ENCODE measurements around the gene MCM3.

The MCM3 gene

DNA sequence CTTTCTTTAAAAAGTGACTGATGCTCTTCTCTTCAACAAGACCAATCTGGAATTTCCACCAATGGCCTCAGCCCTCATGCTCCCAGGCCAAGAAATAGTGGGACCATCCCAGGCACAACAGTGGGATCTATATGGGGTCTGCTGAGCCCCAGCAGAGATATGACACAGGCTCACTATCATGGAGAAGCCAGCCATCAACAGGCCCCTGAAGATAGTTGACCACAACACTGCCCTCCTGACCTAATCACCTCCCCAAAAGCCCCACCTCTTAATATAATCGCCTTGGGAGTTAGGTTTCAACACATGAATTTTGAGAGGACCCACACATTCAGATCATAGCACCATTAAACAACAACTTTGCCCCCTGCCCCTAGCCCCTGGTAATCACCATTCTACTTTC is 16.8 kb upstream of the MCM3 start:
- no peak for DNase-seq (ENCODE audit: low spot score)

DNA sequence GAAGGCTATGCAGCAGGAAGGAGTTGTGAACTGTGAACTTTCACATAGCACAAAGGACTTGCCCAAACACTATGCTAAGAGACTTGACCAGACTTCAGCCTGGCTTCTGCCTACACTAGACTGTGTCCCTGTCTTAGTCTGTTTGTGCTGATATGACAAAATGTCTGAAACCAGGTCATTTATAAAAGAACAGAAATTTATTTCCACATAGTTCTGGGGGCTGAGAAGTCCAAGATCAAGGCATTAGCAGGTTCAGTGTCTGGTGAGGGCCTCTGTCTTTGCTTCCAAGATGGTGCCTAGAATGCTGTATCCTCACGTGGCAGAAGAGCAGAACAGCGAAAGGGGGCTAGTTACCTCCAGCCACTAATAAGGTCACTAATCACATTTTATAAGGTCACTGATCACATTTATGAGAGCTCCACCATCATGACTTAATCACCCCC is 16.0 kb upstream of the MCM3 start:
- DNase-seq (ENCODE audit: low spot score): no peak

GRCh38 chr6:52299653-52300052 is 15.1 kb upstream of the MCM3 start:
- DNase-seq (ENCODE audit: low spot score): no peak

GRCh38 chr6:52297433-52297832 is 12.9 kb upstream of the MCM3 start:
- no peak for DNase-seq (ENCODE audit: low spot score)

GRCh38 chr6:52293067-52293466 is 8.5 kb upstream of the MCM3 start:
- no peak for DNase-seq (ENCODE audit: low spot score)

DNA sequence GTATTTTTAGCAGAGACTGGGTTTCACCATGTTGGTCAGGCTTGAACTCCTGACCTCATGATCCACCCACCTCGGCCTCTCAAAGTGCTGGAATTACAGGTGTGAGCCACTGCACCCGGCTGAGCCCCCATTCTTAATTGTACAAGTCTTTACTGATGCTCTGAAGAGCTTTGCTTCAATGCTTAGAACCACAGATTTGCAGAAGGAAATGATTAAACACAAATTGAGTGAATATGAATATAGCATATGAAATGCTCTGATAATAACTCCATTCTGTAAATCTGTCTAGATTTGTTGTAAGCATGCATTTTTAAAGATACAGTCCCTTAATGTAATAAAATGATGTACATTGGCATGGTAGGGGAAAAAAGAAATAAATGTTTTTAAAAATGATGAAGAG is 4.3 kb upstream of the MCM3 start:
- no peak for DNase-seq (ENCODE audit: low spot score)

DNA sequence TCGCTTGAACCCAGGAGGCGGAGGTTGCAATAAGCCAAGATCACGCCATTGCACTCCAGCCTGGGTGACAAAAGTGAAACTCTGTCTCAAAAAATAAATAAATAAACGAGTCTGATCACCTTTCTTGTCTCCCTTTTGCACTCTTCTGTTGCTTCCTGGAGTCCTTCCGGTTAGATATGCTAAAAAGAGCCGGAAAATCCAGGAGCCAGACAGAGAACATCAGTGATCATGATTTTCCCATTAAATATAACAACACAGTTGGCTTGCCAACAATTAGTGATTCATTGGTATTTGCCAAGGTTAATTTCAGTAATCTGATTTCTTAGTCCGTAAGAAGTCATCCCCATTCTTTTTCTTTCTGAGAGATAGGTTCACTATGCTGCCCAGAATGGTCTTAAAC is 3.7 kb upstream of the MCM3 start:
- no peak for DNase-seq (ENCODE audit: low spot score)

DNA sequence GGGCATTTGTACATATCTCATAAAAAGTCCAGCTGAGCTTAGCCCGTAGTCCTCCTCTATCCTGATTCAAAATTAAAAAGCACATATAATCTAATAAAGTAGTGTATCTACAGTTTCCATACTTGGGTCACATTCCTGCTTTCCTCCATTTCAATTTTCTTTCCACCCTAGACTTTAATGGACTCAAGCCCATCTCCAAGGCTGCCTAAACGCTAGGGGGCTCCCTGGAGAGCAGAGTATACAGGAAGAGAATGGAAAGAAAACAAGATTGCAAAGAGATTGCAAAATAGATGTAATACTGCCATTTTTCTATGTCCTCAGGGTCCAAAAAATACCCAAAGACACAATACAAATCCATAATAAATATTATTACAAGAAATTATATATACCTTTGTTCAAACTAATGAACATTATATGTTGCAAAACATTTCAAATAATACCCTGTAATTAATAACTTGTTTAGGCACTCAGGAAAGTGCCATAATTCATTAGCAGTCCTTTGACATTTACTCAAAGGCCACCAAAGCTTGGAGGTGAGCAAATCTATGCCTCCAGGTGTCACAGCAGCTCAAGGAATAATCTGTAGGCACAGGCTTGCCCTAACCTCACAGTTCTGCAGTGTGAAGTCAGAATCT is 2.4 kb upstream of the MCM3 start:
- peak; percentile 57 for DNase-seq (ENCODE audit: low spot score)

GRCh38 chr6:52285177-52286068 is 881 bp upstream of the MCM3 start:
- no peak for DNase-seq (ENCODE audit: low spot score)

GRCh38 chr6:52284131-52284459 is 447 bp downstream of the MCM3 start:
- DNase-seq (ENCODE audit: low spot score): peak; percentile 70

DNA sequence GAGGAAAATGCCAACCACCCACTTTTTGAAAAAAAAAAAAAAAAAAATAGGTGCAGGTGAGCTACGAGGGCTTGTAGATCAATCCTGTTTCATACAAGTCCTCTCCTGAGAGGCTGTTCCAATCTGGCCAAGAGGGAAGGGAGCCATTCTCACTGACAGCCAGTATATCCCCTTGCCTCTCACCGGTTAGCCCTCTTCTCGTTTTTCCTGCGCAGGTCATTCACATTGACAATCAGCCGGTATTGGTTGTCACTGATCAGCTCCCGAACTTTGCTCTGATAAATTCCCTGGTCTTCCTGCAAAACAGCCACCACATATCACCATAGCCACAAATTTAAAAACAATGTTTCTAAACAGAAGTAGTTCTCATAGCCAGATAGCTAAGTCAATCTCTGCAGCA is 1.4 kb downstream of the MCM3 start:
- DNase-seq (ENCODE audit: low spot score): no peak

DNA sequence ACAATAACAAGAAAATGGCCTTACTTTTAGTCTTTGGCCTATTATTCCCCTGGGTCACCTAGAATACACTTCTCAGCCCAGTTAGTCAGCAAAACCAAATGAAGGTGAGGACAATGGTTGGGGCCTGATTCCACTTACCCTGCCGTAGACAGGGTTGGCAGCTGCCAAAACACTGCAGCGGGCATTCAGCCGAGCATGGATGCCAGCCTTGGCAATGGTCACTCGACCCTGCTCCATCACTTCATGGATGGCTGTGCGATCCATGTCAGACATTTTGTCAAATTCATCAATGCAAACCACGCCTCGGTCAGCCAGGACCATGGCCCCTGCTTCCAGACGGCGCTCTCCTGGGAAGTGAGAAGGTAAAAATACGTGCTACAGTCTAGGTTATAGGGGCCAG is 8.4 kb downstream of the MCM3 start:
- no peak for DNase-seq (ENCODE audit: low spot score)

DNA sequence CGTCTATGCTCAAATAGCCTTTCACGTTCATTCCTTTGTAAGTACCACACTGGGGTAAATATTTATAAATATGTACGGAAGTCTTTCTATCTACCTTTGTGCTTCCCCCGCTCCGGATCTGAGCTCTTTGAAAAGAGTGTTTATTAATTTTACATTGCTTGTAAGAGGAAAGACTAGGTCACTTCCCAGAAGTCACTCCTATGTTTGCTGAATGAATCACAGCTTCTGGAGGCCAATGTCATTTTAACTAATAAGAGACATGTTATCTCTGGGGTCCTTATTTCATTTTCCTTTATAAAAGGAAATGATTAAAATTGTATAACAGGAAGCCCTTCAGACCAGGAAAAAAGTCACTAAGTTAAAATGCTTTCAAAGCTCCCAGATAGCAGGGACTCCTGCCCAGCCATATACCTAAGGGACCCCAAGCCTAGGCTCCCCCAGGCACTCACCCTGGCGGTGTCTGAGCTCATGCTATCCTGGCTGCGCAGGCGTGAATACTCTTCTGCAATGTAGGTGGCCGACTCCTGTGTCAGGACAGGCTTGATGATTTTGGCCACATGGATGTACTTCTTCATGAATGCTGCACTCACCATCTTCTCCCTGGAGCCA is 12.6 kb downstream of the MCM3 start:
- DNase-seq (ENCODE audit: low spot score): no peak

GRCh38 chr6:52263709-52264540 is 20.6 kb downstream of the MCM3 start:
- peak; percentile 67 for DNase-seq (ENCODE audit: low spot score)

DNA sequence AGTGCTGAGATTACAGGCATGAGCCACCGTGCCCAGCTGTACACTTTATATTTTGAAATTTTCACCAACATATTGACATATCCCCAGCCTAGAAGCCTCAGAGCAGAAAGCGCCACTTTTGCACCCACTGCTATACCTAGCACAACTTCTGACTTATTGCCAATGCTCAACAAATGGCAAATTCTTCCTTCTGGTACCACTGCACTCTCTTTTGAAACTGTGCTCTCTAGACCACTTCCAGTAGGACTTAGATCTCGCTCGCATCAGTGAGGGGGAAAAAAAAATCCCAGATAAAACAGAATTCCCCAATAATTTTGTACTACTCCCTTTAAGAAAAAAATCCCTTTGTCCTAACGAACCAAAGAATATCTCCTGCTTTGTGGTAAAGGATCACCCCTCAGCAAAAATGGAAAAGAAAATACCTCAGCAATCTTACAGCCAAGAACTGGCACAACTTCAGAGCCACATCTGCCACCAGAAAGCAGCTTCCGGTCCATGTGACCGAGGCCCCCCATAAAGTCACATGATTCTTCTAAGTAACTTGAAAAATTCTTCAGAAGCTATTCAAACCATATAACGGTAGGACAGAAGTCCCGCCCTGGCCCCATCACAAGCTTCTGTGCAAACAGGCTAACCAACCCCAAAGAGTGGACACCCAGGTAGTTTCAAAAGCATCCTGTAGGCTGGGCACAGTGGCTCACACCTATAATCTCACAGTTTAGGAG is 21.8 kb downstream of the MCM3 start:
- DNase-seq (ENCODE audit: low spot score): no peak

GRCh38 chr6:52261229-52261628 is 23.3 kb downstream of the MCM3 start:
- no peak for DNase-seq (ENCODE audit: low spot score)

DNA sequence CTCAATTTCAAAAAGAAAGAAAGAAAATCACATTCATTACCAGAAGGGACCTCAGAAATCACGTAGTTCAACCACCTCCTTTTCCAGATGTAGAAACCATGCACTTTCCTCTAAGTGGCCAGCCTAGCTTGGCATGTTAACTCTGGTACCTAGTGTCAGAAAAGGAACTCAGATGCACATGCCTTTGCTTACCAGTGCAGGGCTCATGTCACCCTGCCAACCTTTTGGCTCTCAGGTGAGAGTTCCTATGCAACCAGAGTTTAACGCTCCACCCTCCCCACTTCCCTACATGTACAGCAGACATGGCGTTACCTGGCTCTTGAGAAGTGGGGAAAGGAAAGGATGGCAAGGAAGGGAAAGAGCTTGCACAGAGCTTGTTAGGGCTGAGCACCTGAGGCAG is 23.9 kb downstream of the MCM3 start:
- no peak for DNase-seq (ENCODE audit: low spot score)

DNA sequence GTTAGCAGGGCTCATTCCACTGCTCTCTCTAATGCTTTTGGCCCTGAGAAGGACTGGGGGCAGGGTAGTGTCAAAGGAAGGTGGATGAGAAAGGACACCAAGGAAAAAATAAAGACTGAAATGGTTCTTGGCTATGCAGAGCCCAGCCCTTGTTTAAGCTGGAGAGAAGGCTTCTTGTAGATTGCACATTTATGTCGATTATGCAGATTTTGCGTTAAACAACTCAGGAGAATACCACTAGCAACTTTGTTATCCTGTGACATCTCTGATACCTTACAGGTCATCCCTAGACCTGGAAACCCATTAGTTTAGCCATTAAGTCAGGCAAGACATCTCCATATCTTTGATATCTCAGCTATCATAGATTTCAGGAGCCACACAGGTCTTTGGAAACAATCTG is 29.1 kb downstream of the MCM3 start:
- no peak for DNase-seq (ENCODE audit: low spot score)

DNA sequence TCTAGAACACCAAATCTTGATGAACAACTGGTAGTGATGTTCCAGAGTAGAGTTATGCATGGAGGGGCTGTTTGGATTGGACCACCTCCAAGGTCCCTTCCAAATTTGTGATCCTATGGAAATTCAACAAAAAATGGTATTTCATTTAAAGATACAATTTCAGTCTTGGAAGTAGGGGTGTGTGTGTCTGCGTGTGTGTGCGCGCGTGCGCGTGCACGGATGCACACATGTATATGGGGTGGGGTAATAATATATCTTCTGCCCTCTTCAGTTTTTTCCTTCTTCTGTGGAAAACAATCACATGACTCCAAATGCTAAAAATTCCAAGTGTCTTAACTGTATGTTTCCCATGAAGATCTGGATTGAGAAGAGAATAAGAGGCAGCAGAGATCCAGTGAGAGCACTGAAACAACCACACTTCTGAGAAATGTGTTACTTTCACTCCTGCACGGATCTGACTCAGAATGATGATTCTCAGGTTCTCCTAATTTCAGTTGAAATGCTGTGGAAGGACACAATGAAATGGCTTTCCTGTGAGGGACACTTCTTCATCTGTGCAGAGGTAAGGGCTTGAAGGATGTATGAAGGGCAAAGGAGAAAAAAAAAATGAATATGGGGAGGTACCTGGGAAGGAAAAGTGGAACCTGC is 29.7 kb downstream of the MCM3 start:
- no peak for DNase-seq (ENCODE audit: low spot score)

DNA sequence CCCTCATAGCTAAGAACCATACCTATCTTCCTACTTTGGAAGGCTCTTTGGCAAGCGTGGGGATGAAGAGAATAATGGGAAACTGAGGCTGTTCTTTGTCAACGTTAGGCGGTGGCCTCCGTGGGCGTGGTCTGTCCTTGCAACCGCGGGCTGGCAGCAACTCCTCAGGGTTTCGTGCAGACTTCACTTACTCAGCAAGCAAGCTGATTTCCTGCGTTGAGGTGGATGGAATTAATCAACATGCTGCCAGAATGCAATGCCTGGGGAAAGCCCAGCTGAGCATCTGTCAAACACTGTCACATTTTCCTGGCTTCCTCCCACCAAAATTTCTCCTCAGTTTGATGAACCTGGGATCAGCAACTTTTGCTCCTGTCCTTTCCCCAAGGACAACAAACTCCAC is 31.0 kb downstream of the MCM3 start:
- DNase-seq (ENCODE audit: low spot score): no peak

DNA sequence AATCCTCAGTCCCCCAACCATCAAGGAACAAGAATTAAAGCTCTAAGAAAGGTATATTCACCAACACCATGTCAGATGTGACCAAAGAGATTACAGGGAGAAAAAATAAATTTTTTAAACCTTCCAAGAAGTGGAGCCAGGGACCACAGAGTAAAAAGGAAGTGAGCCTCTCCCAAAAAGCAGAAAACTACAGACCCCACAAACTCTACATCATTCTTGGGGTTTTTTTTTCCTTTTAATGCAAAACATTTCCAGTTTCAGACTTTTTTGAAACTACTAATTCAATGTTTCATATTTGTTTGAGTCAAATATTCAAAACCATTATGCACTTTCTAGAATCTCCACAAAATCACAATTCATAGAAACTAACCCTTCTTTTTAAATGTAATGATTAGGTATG is 33.4 kb downstream of the MCM3 start:
- DNase-seq (ENCODE audit: low spot score): no peak

Measured in iPS-NIHi11 (cell line).